ENCODE data around the gene KLHDC10. TPM values are rescaled to one million over a fixed set of nuclear protein-coding genes. Genes with fewer than 3 reads are reported as not detected.

The KLHDC10 gene
- total and polyA plus RNA-seq, 2 donors (not counting 3 experiments of a cell fraction or from before 2014, with no cell fraction given) = 14.9 to 31.3 TPM

DNA sequence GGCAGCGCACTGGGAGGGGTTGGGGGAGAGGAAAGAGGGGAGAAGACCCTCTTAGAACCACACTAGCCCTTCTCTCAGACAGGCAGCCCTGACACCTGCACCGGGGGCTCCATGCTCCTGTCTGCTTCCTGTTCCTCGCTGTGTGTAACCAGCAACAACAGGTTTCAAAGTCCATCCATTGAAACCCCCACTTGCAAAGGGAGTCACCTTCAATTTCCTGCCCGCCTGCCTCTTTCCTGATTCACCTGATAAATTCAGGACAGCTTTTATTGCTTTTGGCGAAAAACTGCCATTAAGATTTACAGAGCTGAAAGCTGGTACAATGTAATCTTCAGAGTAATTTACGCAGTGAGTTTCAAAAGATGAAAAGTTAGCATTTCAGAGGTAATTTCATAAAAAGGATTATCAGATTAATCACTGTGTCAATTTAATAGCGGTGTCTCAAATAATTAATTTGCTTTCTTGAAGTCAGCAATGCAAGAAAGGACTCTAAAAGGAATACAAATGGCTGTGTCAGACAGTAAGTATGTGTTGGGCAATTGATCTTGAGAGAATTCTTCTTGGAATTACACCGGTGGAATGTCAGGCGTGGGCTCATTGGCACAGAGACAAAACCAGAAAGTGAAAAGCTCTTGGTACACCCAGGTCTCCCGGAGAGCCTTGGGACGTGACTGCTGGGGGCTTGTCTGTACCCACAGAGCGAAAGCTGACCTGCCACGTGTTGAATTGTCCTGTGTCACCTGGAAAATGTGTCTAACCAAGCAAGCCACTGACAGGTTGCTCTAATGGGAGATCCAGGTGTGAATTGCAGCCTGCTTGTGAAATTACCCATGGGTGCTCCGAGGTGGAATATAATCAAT lies 74.2 kb downstream of the KLHDC10 start:
- FAIRE-seq (no peak), DNase-seq (ENCODE audit: low read depth, low spot score) (no peak)
- no peak overlapping the region for H3K27ac ChIP-seq (ENCODE audit: insufficient read depth, low read depth, low read length)
- H3K4me3 ChIP-seq (replicated peaks in 1 of 3; ENCODE audit: insufficient read depth in 1 of 3, low read depth in 1 of 3, low read length in 3 of 3) = no peak overlapping the region
- H4K20me1 ChIP-seq (replicated peaks; ENCODE audit: control insufficient read depth, extremely low read depth, insufficient read depth, low read length) = no peaks in the 10 kb centered on the region
- no peak overlapping the region for H3K4me2 ChIP-seq (ENCODE audit: insufficient read depth, low read length)
- H3K27me3 ChIP-seq (ENCODE audit: control insufficient read depth in 2 of 2, insufficient read depth in 2 of 2, low read length in 2 of 2) = no peaks in the 10 kb centered on the region
- H3K9me3 ChIP-seq (replicated peaks; ENCODE audit: control insufficient read depth, insufficient read depth, low read length) = no peaks in the 10 kb centered on the region
- no peaks in the 10 kb centered on the region for H3K9me1 ChIP-seq (replicated peaks; ENCODE audit: control insufficient read depth, extremely low read depth, insufficient read depth, low read length)
- no peaks in the 10 kb centered on the region for H3K79me2 ChIP-seq (ENCODE audit: control insufficient read depth, insufficient read depth, low read length)
- dilution Hi-C loops (cut with MboI; ENCODE audit: extremely low pct_ligation_motif_present, low sequenced_read_pairs) = no loop called here
- no peak overlapping the region for H3K9ac ChIP-seq (replicated peaks; ENCODE audit: extremely low read depth, insufficient read depth, low read length)
- no TSS peak for BruUV-seq (replicated peaks)
- no peak overlapping the region for H2AFZ ChIP-seq (ENCODE audit: low read depth, low read length)
- ChIA-PET POLR2A (no interaction called here), CTCF (no interaction called here)
- peaks cover 6% of the 10 kb centered on the region for H3K4me1 ChIP-seq (ENCODE audit: control insufficient read depth, extremely low read depth, insufficient read depth, low read length)
- H3K36me3 ChIP-seq (ENCODE audit: control insufficient read depth in 2 of 2, extremely low read depth in 1 of 2, insufficient read depth in 2 of 2, low read length in 2 of 2) = no peaks in the 10 kb centered on the region
- intact Hi-C loops (cut with micrococcal nuclease) = loop anchor here (5.0 kb wide), 1 partner anchor 1317 kb away; no protein-coding TSS in a partner anchor
- TF ChIP-seq MAX (IDR thresholded peaks at IDR 0.05; ENCODE audit: insufficient read depth, insufficient read length) (no peak), POLR2A (IDR thresholded peaks at IDR 0.05; ENCODE audit: low read depth, low read length) (no peak), POLR2AphosphoS5 (IDR thresholded peaks at IDR 0.05; ENCODE audit: insufficient read depth, low read depth, low read length) (no peak), EZH2 (IDR thresholded peaks at IDR 0.05; ENCODE audit: borderline replicate concordance, low read depth, low read length, severe bottlenecking) (no peak), JUN (IDR thresholded peaks at IDR 0.05; ENCODE audit: borderline replicate concordance, insufficient read depth, insufficient read length, low read depth) (no peak), FOS (IDR thresholded peaks at IDR 0.05; ENCODE audit: borderline replicate concordance, insufficient read depth, low read length) (no peak), GATA2 (IDR thresholded peaks at IDR 0.05; ENCODE audit: insufficient read depth, insufficient read length, low read depth, low read length) (no peak), MYC (IDR thresholded peaks at IDR 0.05; ENCODE audit: low read depth, low read length) (no peak)
- TF ChIP-seq, protein P1, sequence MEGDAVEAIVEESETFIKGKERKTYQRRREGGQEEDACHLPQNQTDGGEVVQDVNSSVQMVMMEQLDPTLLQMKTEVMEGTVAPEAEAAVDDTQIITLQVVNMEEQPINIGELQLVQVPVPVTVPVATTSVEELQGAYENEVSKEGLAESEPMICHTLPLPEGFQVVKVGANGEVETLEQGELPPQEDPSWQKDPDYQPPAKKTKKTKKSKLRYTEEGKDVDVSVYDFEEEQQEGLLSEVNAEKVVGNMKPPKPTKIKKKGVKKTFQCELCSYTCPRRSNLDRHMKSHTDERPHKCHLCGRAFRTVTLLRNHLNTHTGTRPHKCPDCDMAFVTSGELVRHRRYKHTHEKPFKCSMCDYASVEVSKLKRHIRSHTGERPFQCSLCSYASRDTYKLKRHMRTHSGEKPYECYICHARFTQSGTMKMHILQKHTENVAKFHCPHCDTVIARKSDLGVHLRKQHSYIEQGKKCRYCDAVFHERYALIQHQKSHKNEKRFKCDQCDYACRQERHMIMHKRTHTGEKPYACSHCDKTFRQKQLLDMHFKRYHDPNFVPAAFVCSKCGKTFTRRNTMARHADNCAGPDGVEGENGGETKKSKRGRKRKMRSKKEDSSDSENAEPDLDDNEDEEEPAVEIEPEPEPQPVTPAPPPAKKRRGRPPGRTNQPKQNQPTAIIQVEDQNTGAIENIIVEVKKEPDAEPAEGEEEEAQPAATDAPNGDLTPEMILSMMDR (IDR thresholded peaks at IDR 0.05; ENCODE audit: extremely low read depth in 1 of 2, insufficient read depth in 1 of 2, low read depth in 1 of 2, low read length in 2 of 2) = no peak

All from endothelial cell of umbilical vein (primary cell).